Measurements from ENCODE around the gene FARSB. TPM values are rescaled to one million over a fixed set of nuclear protein-coding genes. Genes with fewer than 3 reads are reported as not detected.
"Not testable (repeated sequence)": the region's sequence is repeated elsewhere in the genome, so short reads cannot be mapped to it uniquely, and the experiment has no call there.

Gene FARSB
- total RNA-seq, 1 donor from 2014 or later = 10.9 TPM

- Histone ChIP-seq H3K9me3 (no peaks in the 10 kb centered on the region), H3K27ac (no peak overlapping the region), H3K27me3 (ENCODE audit: low read depth) (no peaks in the 10 kb centered on the region), H3K4me1 (peaks cover 2% of the 10 kb centered on the region), H3K4me3 (no peak overlapping the region), H3K36me3 (no peaks in the 10 kb centered on the region)
- no peak for ATAC-seq
- no peak for DNase-seq
- TF ChIP-seq CTCF (IDR thresholded peaks at IDR 0.05) = no peak
- intact Hi-C loops (cut with DNase I) = loop anchor here (10.0 kb wide), 1 partner anchor 207 kb away; no protein-coding TSS in a partner anchor
These were observed 42.4 kb upstream of the FARSB start for GRCh38 chr2:222698276-222698675.

- Histone ChIP-seq H3K27ac (no peak overlapping the region), H3K27me3 (ENCODE audit: low read depth) (no peaks in the 10 kb centered on the region), H3K4me1 (no peaks in the 10 kb centered on the region), H3K9me3 (no peaks in the 10 kb centered on the region), H3K4me3 (no peak overlapping the region), H3K36me3 (no peaks in the 10 kb centered on the region)
- no peak for DNase-seq
- TF ChIP-seq CTCF (IDR thresholded peaks at IDR 0.05) = no peak
- no peak for ATAC-seq
- intact Hi-C loops (cut with DNase I) = loop anchor here (10.0 kb wide), 1 partner anchor 211 kb away; no protein-coding TSS in a partner anchor
These were observed 37.9 kb upstream of the FARSB start for GRCh38 chr2:222693837-222694236.

GRCh38 chr2:222693413-222693812, 37.5 kb upstream of the FARSB start:
- DNase-seq; ATAC-seq; H3K4me3 ChIP-seq; H3K27me3 ChIP-seq (ENCODE audit: low read depth); H3K4me1 ChIP-seq; H3K9me3 ChIP-seq; H3K27ac ChIP-seq; H3K36me3 ChIP-seq: not testable (repeated sequence)
- intact Hi-C loops (cut with DNase I) = loop anchor here (10.0 kb wide), 1 partner anchor 211 kb away; no protein-coding TSS in a partner anchor

- peak; percentile 97 for TF ChIP-seq CTCF (IDR thresholded peaks at IDR 0.05)
- DNase-seq (peak; percentile 84), ATAC-seq (peak; percentile 96 to 98)
These were observed 34.8 kb upstream of the FARSB start for GRCh38 chr2:222690564-222691200.

GRCh38 chr2:222689322-222689721, 33.4 kb upstream of the FARSB start:
- no peak for ATAC-seq

More at GRCh38 chr2:222690564-222691200, 34.8 kb upstream of the FARSB start:
- intact Hi-C loops (cut with DNase I) = loop anchor here (10.0 kb wide), 1 partner anchor 214 kb away; no protein-coding TSS in a partner anchor
- Histone ChIP-seq H3K36me3 (no peaks in the 10 kb centered on the region), H3K4me3 (peak overlapping the region; percentile 12), H3K27ac (no peak overlapping the region), H3K27me3 (ENCODE audit: low read depth) (no peaks in the 10 kb centered on the region), H3K4me1 (no peaks in the 10 kb centered on the region), H3K9me3 (no peaks in the 10 kb centered on the region)

More at GRCh38 chr2:222689322-222689721, 33.4 kb upstream of the FARSB start:
- intact Hi-C loops (cut with DNase I) = no loop called here
- no peak for TF ChIP-seq CTCF (IDR thresholded peaks at IDR 0.05)
- H3K27ac ChIP-seq = no peak overlapping the region
- DNase-seq = no peak
- H3K9me3 ChIP-seq = no peaks in the 10 kb centered on the region
- no peaks in the 10 kb centered on the region for H3K4me1 ChIP-seq
- H3K27me3 ChIP-seq (ENCODE audit: low read depth) = no peaks in the 10 kb centered on the region
- H3K4me3 ChIP-seq = no peak overlapping the region
- no peaks in the 10 kb centered on the region for H3K36me3 ChIP-seq
